ENCODE results near the gene CLNK. TPM values are rescaled to one million over a fixed set of nuclear protein-coding genes. Genes with fewer than 3 reads are reported as not detected.

The CLNK gene
- total and polyA plus RNA-seq, 12 donors, result 0.15 to 0.62 TPM; not detected in 10

GRCh38 chr4:10671799-10672198, 12.8 kb downstream of the CLNK start:
- Histone ChIP-seq H3K4me1 (no peaks in the 10 kb centered on the region), H3K27me3 (peaks cover 0 to 17% (median 5%) of the 10 kb centered on the region in 7 donors), H3K36me3 (no peaks in the 10 kb centered on the region), H3K4me3 (no peak overlapping the region), H3K27ac (no peak overlapping the region), H3K9me3 (no peaks in the 10 kb centered on the region)
- TF ChIP-seq, protein P1, sequence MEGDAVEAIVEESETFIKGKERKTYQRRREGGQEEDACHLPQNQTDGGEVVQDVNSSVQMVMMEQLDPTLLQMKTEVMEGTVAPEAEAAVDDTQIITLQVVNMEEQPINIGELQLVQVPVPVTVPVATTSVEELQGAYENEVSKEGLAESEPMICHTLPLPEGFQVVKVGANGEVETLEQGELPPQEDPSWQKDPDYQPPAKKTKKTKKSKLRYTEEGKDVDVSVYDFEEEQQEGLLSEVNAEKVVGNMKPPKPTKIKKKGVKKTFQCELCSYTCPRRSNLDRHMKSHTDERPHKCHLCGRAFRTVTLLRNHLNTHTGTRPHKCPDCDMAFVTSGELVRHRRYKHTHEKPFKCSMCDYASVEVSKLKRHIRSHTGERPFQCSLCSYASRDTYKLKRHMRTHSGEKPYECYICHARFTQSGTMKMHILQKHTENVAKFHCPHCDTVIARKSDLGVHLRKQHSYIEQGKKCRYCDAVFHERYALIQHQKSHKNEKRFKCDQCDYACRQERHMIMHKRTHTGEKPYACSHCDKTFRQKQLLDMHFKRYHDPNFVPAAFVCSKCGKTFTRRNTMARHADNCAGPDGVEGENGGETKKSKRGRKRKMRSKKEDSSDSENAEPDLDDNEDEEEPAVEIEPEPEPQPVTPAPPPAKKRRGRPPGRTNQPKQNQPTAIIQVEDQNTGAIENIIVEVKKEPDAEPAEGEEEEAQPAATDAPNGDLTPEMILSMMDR (IDR thresholded peaks at IDR 0.05), result no peak
- intact Hi-C loops (cut with DNase I), result no loop called here
- DNase-seq (no peak), ATAC-seq (no peak)
- 63 to 66% methylated on average over 8 of the region's 8 CpGs for WGBS, 2 donors

- ATAC-seq, result no peak
- no peaks in the 10 kb centered on the region for H3K4me1 ChIP-seq
- H3K27ac ChIP-seq, result no peak overlapping the region
- peaks cover 0 to 17% (median 7%) of the 10 kb centered on the region in 7 donors for H3K27me3 ChIP-seq
- no peak overlapping the region for H3K4me3 ChIP-seq
- TF ChIP-seq, protein P1 (IDR thresholded peaks at IDR 0.05), result no peak
- no peaks in the 10 kb centered on the region for H3K36me3 ChIP-seq
- H3K9me3 ChIP-seq, result no peaks in the 10 kb centered on the region
- WGBS, 2 donors, result 47 to 50% methylated on average over 1 of the region's 1 CpG
- intact Hi-C loops (cut with DNase I), result no loop called here
- no peak for DNase-seq
These were observed 13.2 kb downstream of the CLNK start for GRCh38 chr4:10671366-10671765.

DNA sequence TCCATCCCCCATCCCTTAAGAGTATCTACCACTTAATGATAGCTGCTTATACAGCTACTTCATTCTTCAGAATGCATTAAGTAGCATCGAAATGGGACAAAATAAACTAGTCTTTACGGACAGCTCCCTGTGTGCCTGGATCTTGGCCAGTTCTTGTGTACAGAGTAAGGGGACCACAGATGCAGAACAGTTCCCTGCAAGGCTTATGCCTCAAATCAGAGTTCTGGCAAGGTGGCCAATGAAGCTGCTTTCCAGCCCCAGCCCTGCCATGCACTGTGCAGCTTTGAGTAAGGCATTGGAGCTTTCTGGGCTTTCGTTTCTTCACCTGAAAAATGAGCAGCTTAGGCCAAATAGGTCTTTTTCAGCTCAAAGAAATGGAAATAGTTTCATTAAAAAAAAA, 14.2 kb downstream of the CLNK start:
- WGBS, 2 donors, result 69 to 73% methylated on average over 3 of the region's 3 CpGs
- DNase-seq (no peak), ATAC-seq (no peak)
- intact Hi-C loops (cut with DNase I), result no loop called here
- H3K27me3 ChIP-seq, result peaks cover 0 to 17% (median 10%) of the 10 kb centered on the region in 7 donors
- no peaks in the 10 kb centered on the region for H3K36me3 ChIP-seq
- H3K9me3 ChIP-seq, result no peaks in the 10 kb centered on the region
- H3K27ac ChIP-seq, result no peak overlapping the region
- H3K4me1 ChIP-seq, result no peaks in the 10 kb centered on the region
- no peak overlapping the region for H3K4me3 ChIP-seq
- TF ChIP-seq, protein P1 (IDR thresholded peaks at IDR 0.05), result no peak

GRCh38 chr4:10667701-10668326, 16.8 kb downstream of the CLNK start:
- H3K4me1 ChIP-seq, result peaks cover 0 to 7% (median 0%) of the 10 kb centered on the region in 9 donors
- ATAC-seq, result no peak
- H3K27me3 ChIP-seq, result peaks cover 0 to 20% (median 10%) of the 10 kb centered on the region in 7 donors
- 66 to 73% methylated on average over 10 of the region's 10 CpGs for WGBS, 2 donors
- no peak overlapping the region for H3K27ac ChIP-seq
- TF ChIP-seq, protein P1 (IDR thresholded peaks at IDR 0.05), result no peak
- peaks cover 0 to 4% (median 0%) of the 10 kb centered on the region in 11 donors for H3K9me3 ChIP-seq
- H3K36me3 ChIP-seq, result no peaks in the 10 kb centered on the region
- H3K4me3 ChIP-seq, result no peak overlapping the region
- DNase-seq, result no peak
- intact Hi-C loops (cut with DNase I), result no loop called here
